IPS-15b (cell line): Measurements from ENCODE around the gene TMEM144.
"Not testable (repeated sequence)": the region's sequence is repeated elsewhere in the genome, so short reads cannot be mapped to it uniquely, and the experiment has no call there.

Experiments
- H3K27me3 ChIP-seq: one replicate; pipeline ENCODE4 v1.6.1; 2013; ENCODE audit warnings: low read length; ENCODE audit not compliant: control insufficient read depth, insufficient read depth
- H3K36me3 ChIP-seq: one replicate; pipeline ENCODE4 v1.6.1; 2013; ENCODE audit warnings: low read length; ENCODE audit not compliant: control insufficient read depth, insufficient read depth
- H3K4me1 ChIP-seq: one replicate; pipeline ENCODE4 v1.6.1; 2013; ENCODE audit warnings: mild to moderate bottlenecking, low read length; ENCODE audit not compliant: control insufficient read depth, insufficient read depth
- H3K4me3 ChIP-seq: one replicate; pipeline ENCODE4 v1.5.1; 2013; ENCODE audit warnings: low read depth, low read length
- H3K9ac ChIP-seq: one replicate; pipeline ENCODE4 v1.6.1; 2013; ENCODE audit warnings: low read depth, mild to moderate bottlenecking, low read length
- H3K9me3 ChIP-seq: one replicate; pipeline ENCODE4 v1.6.1; 2013; ENCODE audit warnings: mild to moderate bottlenecking, low read length; ENCODE audit not compliant: control insufficient read depth, insufficient read depth

TMEM144 gene

GRCh38 chr4:158217763-158218162 is 7.5 kb downstream of the TMEM144 start:
- Histone ChIP-seq H3K36me3 (no peaks in the 10 kb centered on the region), H3K27me3 (no peaks in the 10 kb centered on the region), H3K4me3 (no peak overlapping the region), H3K4me1 (no peaks in the 10 kb centered on the region), H3K9ac (no peak overlapping the region), H3K9me3 (no peaks in the 10 kb centered on the region)

GRCh38 chr4:158219623-158220022 is 9.3 kb downstream of the TMEM144 start:
- H3K4me3 ChIP-seq, result no peak overlapping the region
- H3K27me3 ChIP-seq, result no peaks in the 10 kb centered on the region
- no peaks in the 10 kb centered on the region for H3K9me3 ChIP-seq
- H3K9ac ChIP-seq, result no peak overlapping the region
- H3K4me1 ChIP-seq, result no peaks in the 10 kb centered on the region
- H3K36me3 ChIP-seq, result no peaks in the 10 kb centered on the region

GRCh38 chr4:158224318-158224717 is 14.0 kb downstream of the TMEM144 start:
- H3K9me3 ChIP-seq, H3K9ac ChIP-seq, H3K4me1 ChIP-seq, H3K27me3 ChIP-seq, H3K36me3 ChIP-seq, H3K4me3 ChIP-seq: not testable (repeated sequence)

- not testable (repeated sequence) for H3K4me3 ChIP-seq, H3K9ac ChIP-seq, H3K4me1 ChIP-seq, H3K27me3 ChIP-seq, H3K9me3 ChIP-seq, H3K36me3 ChIP-seq
These were observed 14.7 kb downstream of the TMEM144 start for GRCh38 chr4:158224999-158225398.

- not testable (repeated sequence) for H3K4me1 ChIP-seq, H3K36me3 ChIP-seq, H3K9me3 ChIP-seq, H3K27me3 ChIP-seq, H3K4me3 ChIP-seq, H3K9ac ChIP-seq
These were observed 17.6 kb downstream of the TMEM144 start for GRCh38 chr4:158227880-158228279.

- not testable (repeated sequence) for H3K4me1 ChIP-seq, H3K27me3 ChIP-seq, H3K9me3 ChIP-seq, H3K36me3 ChIP-seq, H3K4me3 ChIP-seq, H3K9ac ChIP-seq
These were observed 18.1 kb downstream of the TMEM144 start for GRCh38 chr4:158228399-158228798.

GRCh38 chr4:158229768-158230167 is 19.5 kb downstream of the TMEM144 start:
- Histone ChIP-seq H3K4me1 (peaks cover 2% of the 10 kb centered on the region), H3K36me3 (no peaks in the 10 kb centered on the region), H3K9me3 (no peaks in the 10 kb centered on the region), H3K9ac (no peak overlapping the region), H3K27me3 (no peaks in the 10 kb centered on the region), H3K4me3 (no peak overlapping the region)

GRCh38 chr4:158234671-158235070 is 24.4 kb downstream of the TMEM144 start:
- Histone ChIP-seq H3K4me3 (no peak overlapping the region), H3K9ac (no peak overlapping the region), H3K36me3 (no peaks in the 10 kb centered on the region), H3K4me1 (peaks cover under 1% of the 10 kb centered on the region), H3K27me3 (no peaks in the 10 kb centered on the region), H3K9me3 (no peaks in the 10 kb centered on the region)

- H3K9me3 ChIP-seq, result no peaks in the 10 kb centered on the region
- no peak overlapping the region for H3K9ac ChIP-seq
- no peaks in the 10 kb centered on the region for H3K36me3 ChIP-seq
- H3K4me1 ChIP-seq, result no peaks in the 10 kb centered on the region
- H3K27me3 ChIP-seq, result no peaks in the 10 kb centered on the region
- no peak overlapping the region for H3K4me3 ChIP-seq
These were observed 26.2 kb downstream of the TMEM144 start for GRCh38 chr4:158236304-158237030.

- H3K9me3 ChIP-seq, result no peaks in the 10 kb centered on the region
- no peaks in the 10 kb centered on the region for H3K27me3 ChIP-seq
- no peak overlapping the region for H3K9ac ChIP-seq
- no peak overlapping the region for H3K4me3 ChIP-seq
- no peaks in the 10 kb centered on the region for H3K36me3 ChIP-seq
- H3K4me1 ChIP-seq, result peaks cover 2% of the 10 kb centered on the region
These were observed 28.3 kb downstream of the TMEM144 start for GRCh38 chr4:158238575-158238974.

GRCh38 chr4:158239196-158239595 is 28.9 kb downstream of the TMEM144 start:
- Histone ChIP-seq H3K9me3 (no peaks in the 10 kb centered on the region), H3K27me3 (no peaks in the 10 kb centered on the region), H3K4me3 (no peak overlapping the region), H3K4me1 (peaks cover 2% of the 10 kb centered on the region), H3K36me3 (no peaks in the 10 kb centered on the region), H3K9ac (no peak overlapping the region)

GRCh38 chr4:158243071-158243470 is 32.8 kb downstream of the TMEM144 start:
- no peaks in the 10 kb centered on the region for H3K27me3 ChIP-seq
- H3K9ac ChIP-seq, result no peak overlapping the region
- no peak overlapping the region for H3K4me3 ChIP-seq
- H3K36me3 ChIP-seq, result no peaks in the 10 kb centered on the region
- H3K4me1 ChIP-seq, result peaks cover 2% of the 10 kb centered on the region
- H3K9me3 ChIP-seq, result no peaks in the 10 kb centered on the region
